Mucosa of descending colon (tissue), 3 donors: Measurements from ENCODE around the gene CHIT1. TPM values are rescaled to one million over a fixed set of nuclear protein-coding genes. Genes with fewer than 3 reads are reported as not detected.

Source experiments
- ATAC-seq: fragments of 200-7000 bp; cut with Tn5 transposase; one replicate; pipeline ENCODE4 v1.9.1; 2020; ENCODE audit warnings: mild to moderate bottlenecking, moderate library complexity
- DNase-seq, 3 donors: peaks; one replicate each; pipeline ENCODE4 v3.0.0-alpha.2; 2020
- H3K36me3 ChIP-seq: fragments of 200-600 bp; one replicate; pipeline ENCODE4 v1.8.0; 2021; ENCODE audit warnings: low read depth, mild to moderate bottlenecking
- H3K4me1 ChIP-seq: fragments of 200-600 bp; one replicate; pipeline ENCODE4 v1.8.0; 2021; ENCODE audit warnings: low read depth, mild to moderate bottlenecking
- H3K4me3 ChIP-seq: fragments of 200-600 bp; one replicate; pipeline ENCODE4 v1.8.0; 2021; ENCODE audit warnings: mild to moderate bottlenecking
- H3K9me3 ChIP-seq: fragments of 200-600 bp; one replicate; pipeline ENCODE4 v1.8.0; 2021; ENCODE audit warnings: mild to moderate bottlenecking
- intact Hi-C, 2 donors: fragments of 100-400 bp; cut with DNase I in 1 of 2; cut with micrococcal nuclease in 1 of 2; formaldehyde crosslinking; loops; one replicate each; pipeline versions ENCODE4 v1.11.0 to v1.11.1; 2022; cut with DNase I, micrococcal nuclease
- total RNA-seq, 3 donors: library from RNA; stranded (reverse); fragmentation: NEBNext Ultra II Directional in 2 of 3; extraction: Animal tissue kit (Norgen Biotek cat#: 25700) in 2 of 3; gene quantifications; one replicate each; pipeline versions ENCODE4 v1.2.1 to v1.2.4, GENCODE V29; 2021 to 2023
- TF ChIP-seq, protein P1 (sequence below): fragments of 200-600 bp; IDR thresholded peaks from one replicate; pipeline ENCODE4 v1.8.0; 2022; ENCODE audit warnings: antibody characterized with exemption, mild to moderate bottlenecking
- donor health status: DM: no; HTN: no; CAD: no; lungs with moderate emphysema.
- donor health status: DM: no; HTN: no; CAD: no.
- donor health status: DM: no; HTN: yes; CAD: no.

Gene CHIT1
- total RNA-seq, 3 donors from 2014 or later: 0.13 to 0.96 TPM; not detected in 1

DNA sequence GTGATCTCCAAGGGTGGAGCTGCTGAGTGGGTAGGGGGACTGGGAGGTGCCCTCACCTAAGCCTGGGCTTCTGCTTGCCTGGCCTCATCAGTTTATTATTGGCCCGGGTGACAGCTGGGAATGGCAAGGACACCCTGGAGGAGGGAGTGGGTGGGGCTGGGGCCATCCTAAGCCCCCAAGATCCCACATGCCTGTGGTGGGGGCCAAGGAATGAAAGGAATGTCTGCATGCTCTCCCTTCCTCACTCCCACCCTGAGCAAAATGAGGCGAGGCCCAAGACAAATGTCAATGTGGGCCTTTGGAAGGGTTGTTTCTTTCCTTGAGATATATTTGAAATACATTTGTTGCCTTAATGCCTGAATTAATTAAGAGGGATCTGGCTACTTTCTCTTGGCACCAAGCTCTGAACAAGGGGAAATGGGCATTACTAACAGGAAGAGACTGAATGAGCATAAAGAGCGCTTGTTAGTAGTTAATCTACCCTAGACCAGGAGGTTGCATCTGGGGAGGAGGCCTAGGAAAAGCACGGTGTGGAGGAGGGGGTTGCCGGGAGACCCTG is 23.3 kb downstream of the CHIT1 start:
- Histone ChIP-seq H3K4me1 (no peaks in the 10 kb centered on the region), H3K4me3 (no peak overlapping the region), H3K9me3 (no peaks in the 10 kb centered on the region), H3K36me3 (no peaks in the 10 kb centered on the region)
- intact Hi-C loops: no loop called here
- DNase-seq: no peak
- no peak for ATAC-seq
- TF ChIP-seq, protein P1, sequence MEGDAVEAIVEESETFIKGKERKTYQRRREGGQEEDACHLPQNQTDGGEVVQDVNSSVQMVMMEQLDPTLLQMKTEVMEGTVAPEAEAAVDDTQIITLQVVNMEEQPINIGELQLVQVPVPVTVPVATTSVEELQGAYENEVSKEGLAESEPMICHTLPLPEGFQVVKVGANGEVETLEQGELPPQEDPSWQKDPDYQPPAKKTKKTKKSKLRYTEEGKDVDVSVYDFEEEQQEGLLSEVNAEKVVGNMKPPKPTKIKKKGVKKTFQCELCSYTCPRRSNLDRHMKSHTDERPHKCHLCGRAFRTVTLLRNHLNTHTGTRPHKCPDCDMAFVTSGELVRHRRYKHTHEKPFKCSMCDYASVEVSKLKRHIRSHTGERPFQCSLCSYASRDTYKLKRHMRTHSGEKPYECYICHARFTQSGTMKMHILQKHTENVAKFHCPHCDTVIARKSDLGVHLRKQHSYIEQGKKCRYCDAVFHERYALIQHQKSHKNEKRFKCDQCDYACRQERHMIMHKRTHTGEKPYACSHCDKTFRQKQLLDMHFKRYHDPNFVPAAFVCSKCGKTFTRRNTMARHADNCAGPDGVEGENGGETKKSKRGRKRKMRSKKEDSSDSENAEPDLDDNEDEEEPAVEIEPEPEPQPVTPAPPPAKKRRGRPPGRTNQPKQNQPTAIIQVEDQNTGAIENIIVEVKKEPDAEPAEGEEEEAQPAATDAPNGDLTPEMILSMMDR: no peak

DNA sequence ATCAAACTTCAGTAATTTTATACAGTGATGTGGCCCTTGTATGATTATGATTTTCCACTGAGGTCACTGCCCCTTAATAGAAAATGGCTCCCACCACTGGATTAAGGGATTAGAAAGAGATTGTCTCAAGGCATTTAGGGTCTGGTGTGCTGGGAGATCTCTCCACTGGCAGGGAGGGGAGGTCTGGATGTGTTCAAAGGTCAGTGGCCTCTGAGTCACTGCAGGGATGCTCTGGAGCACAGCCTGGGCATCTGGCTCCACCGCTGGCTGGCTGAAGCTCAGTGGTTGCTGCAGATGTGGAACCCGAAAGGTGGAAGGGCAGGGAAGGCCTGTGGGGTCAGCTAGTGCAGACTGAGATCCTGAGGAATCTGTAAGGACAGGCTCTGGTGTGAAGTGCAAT is 24.7 kb downstream of the CHIT1 start:
- intact Hi-C loops: no loop called here
- no peaks in the 10 kb centered on the region for H3K9me3 ChIP-seq
- DNase-seq (no peak), ATAC-seq (no peak)
- H3K36me3 ChIP-seq: no peaks in the 10 kb centered on the region
- H3K4me3 ChIP-seq: no peak overlapping the region
- TF ChIP-seq, protein P1: no peak
- H3K4me1 ChIP-seq: no peaks in the 10 kb centered on the region

DNA sequence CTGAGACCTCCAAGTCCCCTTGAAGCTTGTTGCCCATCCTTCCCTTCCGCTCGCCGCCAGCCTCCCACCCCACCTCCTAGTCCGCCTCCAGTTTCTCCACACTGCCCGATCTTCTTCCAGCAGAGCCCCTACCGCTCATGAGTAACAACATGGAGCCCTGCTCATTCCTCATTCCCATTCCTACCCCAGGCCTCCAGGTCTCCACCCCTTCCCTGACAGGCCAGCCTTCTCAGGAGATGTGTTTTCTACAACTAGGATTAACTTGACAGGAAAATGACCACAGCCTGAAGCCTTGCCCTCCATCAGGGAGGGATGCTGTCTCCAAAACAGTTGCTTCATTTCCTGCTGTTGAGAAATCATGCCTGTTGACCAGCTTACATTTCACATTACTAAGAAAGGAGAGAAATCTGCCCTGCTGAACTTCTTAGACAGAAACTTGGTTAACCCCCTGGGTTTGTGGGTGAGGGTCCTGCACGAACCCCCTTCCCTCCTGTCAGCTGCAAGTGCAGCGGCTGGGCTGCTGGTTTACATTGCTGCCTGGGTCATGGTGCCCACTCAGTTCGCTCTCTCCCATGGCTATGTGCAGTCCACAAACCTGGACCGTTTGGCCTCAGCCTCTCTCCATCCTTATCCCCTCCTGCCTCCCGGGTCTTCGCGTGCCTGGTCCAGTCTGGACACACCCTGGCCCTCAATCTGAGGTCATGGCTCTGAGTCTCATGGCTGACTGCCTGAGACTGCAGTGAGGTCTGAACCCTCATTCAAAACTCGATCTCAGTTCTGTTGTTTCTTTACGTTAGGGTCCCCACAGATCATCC is 26.8 kb downstream of the CHIT1 start:
- TF ChIP-seq, protein P1: no peak
- H3K36me3 ChIP-seq: no peaks in the 10 kb centered on the region
- no peak overlapping the region for H3K4me3 ChIP-seq
- no peaks in the 10 kb centered on the region for H3K4me1 ChIP-seq
- ATAC-seq (peak; percentile 75), DNase-seq (peak in 2 of 3 donors; percentile 35 to 38)
- H3K9me3 ChIP-seq: no peaks in the 10 kb centered on the region
- intact Hi-C loops: no loop called here

DNA sequence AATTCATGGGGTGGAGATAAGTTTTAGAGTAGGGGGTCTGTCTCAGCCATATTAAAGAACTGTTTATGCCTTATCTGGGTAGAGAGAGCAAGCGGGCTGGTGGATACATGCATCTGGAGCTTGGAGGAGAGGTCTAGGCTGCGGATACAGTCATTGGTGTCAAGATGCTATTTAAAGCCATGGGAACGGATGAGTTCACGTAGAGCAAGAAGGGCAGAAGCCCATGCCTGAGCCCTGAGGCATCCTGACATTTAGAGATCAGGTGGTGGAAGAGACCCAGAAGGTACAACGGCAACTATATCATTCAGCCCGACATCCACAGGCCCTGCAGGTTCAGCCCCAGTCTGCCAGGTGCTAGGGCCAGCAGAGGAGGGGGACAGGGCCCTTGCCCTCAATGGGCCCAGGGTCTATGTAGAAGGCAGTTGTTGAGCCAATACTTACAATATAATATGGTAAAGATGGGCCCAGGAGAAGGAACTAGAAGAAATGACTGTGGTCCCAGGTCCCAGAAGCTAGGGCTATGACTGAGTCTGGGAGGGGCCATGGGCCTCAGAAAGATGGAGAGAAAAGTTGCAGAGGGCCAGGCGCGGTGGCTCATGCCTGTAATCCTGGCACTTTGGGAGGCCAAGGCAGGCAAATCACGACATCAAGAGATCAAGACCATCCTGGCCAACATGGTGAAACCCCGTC is 27.8 kb downstream of the CHIT1 start:
- ATAC-seq (no peak), DNase-seq (no peak)
- Histone ChIP-seq H3K4me1 (no peaks in the 10 kb centered on the region), H3K9me3 (no peaks in the 10 kb centered on the region), H3K36me3 (no peaks in the 10 kb centered on the region), H3K4me3 (no peak overlapping the region)
- TF ChIP-seq, protein P1: no peak
- intact Hi-C loops: no loop called here

DNA sequence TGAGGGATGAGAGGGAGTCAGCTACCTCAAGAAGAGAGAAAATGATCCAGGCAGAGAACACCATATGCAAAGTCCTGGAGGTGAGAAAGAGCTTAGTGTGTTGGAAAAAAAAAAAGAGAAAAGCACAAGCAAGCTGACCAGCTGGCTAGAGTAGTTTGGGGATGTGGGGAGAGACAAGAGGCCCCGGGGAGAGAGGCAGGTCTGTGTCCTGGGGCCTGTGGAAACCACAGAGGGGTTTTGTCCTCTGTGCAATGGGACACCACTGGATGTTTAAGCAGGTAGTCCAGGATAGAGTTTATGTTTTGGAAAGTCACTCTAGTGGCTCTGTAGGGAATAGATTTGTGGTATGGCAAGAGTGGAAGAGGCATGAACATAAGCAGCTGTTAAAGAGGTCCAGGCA is 28.6 kb downstream of the CHIT1 start:
- TF ChIP-seq, protein P1: no peak
- intact Hi-C loops: no loop called here
- Histone ChIP-seq H3K9me3 (no peaks in the 10 kb centered on the region), H3K36me3 (no peaks in the 10 kb centered on the region), H3K4me1 (no peaks in the 10 kb centered on the region), H3K4me3 (no peak overlapping the region)
- no peak for DNase-seq
- no peak for ATAC-seq
